Measurements from ENCODE around the gene GSK3A. TPM values are rescaled to one million over a fixed set of nuclear protein-coding genes. Genes with fewer than 3 reads are reported as not detected.

The GSK3A gene
- total RNA-seq, 2 donors from 2014 or later = 23.7 to 26.9 TPM

- Histone ChIP-seq H3K4me3 (no peak overlapping the region), H3K27ac (no peak overlapping the region), H3K27me3 (replicated peaks; ENCODE audit: insufficient read depth) (no peaks in the 10 kb centered on the region), H3K4me1 (ENCODE audit: control insufficient read depth in 1 of 2, low read depth in 2 of 2) (no peaks in the 10 kb centered on the region), H3K9me3 (no peaks in the 10 kb centered on the region), H3K36me3 (peaks cover 68% of the 10 kb centered on the region)
- no peak for TF ChIP-seq CTCF (IDR thresholded peaks at IDR 0.05)
- DNase-seq (ENCODE audit: low spot score) (no peak), ATAC-seq (ENCODE audit: insufficient number of reproducible peaks, low FRiP score, low read depth) (no peak)
Observed at GRCh38 chr19:42229301-42229854, 13.0 kb downstream of the GSK3A start.

DNA sequence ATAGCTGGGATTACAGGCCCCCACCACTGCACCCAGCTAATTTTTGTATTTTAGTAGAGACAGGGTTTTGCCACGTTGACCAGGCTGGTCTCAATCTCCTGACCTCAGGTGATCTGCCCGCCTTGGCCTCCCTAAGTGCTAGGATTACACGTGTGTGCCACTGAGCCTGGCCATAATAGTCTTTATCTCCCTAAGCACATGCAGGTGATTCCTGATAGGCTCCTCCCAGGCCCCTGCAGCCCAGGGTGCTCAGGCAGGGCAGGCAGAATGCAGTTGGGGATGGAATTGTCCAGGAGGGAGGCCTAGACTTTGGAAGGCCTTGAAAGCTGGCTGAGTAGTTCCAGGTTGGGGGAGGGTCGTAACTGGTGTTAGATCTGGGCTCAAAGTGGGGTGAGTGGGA, 13.8 kb downstream of the GSK3A start:
- ATAC-seq (ENCODE audit: insufficient number of reproducible peaks, low FRiP score, low read depth) (no peak), DNase-seq (ENCODE audit: low spot score) (no peak)
- Histone ChIP-seq H3K4me3 (no peak overlapping the region), H3K27me3 (replicated peaks; ENCODE audit: insufficient read depth) (no peaks in the 10 kb centered on the region), H3K27ac (no peak overlapping the region), H3K9me3 (no peaks in the 10 kb centered on the region), H3K36me3 (peaks cover 64% of the 10 kb centered on the region), H3K4me1 (ENCODE audit: control insufficient read depth in 1 of 2, low read depth in 2 of 2) (no peaks in the 10 kb centered on the region)
- TF ChIP-seq CTCF (IDR thresholded peaks at IDR 0.05) = no peak

DNA sequence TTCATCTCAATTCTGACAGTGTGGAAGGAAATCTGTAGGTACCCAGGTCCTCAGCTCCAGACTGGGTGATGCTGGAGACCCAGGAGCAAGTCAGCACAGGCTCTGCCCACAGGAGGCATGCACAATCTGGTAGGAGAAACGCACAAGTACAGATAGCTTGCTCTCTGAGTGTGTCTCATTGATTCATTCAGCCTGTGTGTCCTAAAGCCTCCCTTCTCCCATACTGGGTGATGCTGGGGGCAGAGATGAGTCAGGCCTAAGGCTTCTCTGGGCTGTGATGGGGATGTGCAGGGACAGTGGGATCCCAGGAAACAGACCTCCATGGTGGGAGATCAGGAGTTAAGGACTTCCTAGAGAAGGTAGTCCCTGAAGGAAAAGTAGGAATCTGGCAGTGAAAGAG, 15.5 kb downstream of the GSK3A start:
- Histone ChIP-seq H3K4me3 (no peak overlapping the region), H3K27me3 (replicated peaks; ENCODE audit: insufficient read depth) (no peaks in the 10 kb centered on the region), H3K27ac (no peak overlapping the region), H3K4me1 (ENCODE audit: control insufficient read depth in 1 of 2, low read depth in 2 of 2) (peaks cover 0 to 6% of the 10 kb centered on the region in 2 donors), H3K9me3 (no peaks in the 10 kb centered on the region), H3K36me3 (peaks cover 61% of the 10 kb centered on the region)
- no peak for TF ChIP-seq CTCF (IDR thresholded peaks at IDR 0.05)
- DNase-seq (ENCODE audit: low spot score) = no peak
- no peak for ATAC-seq (ENCODE audit: insufficient number of reproducible peaks, low FRiP score, low read depth)

DNA sequence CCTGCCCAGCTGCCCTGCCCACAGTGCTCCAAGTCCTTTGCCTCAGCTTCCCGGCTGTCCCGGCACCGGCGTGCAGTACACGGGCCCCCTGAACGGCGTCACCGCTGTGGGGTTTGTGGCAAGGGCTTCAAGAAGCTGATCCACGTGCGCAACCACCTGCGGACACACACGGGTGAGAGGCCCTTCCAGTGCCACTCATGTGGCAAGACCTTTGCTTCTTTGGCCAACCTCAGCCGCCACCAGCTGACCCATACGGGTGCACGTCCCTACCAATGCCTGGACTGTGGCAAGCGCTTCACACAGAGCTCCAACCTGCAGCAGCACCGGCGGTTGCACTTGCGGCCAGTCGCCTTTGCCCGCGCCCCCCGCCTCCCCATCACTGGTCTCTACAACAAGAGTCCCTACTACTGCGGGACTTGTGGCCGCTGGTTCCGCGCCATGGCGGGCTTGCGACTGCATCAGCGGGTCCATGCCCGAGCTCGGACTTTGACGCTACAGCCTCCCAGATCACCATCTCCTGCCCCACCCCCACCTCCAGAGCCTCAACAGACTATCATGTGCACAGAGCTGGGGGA, 16.6 kb downstream of the GSK3A start:
- Histone ChIP-seq H3K36me3 (peaks cover 50% of the 10 kb centered on the region), H3K27me3 (replicated peaks; ENCODE audit: insufficient read depth) (no peaks in the 10 kb centered on the region)

More for the DNA sequence above, 16.6 kb downstream of the GSK3A start:
- Histone ChIP-seq H3K9me3 (no peaks in the 10 kb centered on the region), H3K4me3 (no peak overlapping the region), H3K27ac (no peak overlapping the region), H3K4me1 (ENCODE audit: control insufficient read depth in 1 of 2, low read depth in 2 of 2) (peaks cover 6 to 17% of the 10 kb centered on the region in 2 donors)
- no peak for ATAC-seq (ENCODE audit: insufficient number of reproducible peaks, low FRiP score, low read depth)
- TF ChIP-seq CTCF (IDR thresholded peaks at IDR 0.05) = no peak
- DNase-seq (ENCODE audit: low spot score) = no peak

Data from thoracic aorta (tissue), 2 donors.